Measurements from ENCODE around the gene WDR49.

Gene WDR49

DNA sequence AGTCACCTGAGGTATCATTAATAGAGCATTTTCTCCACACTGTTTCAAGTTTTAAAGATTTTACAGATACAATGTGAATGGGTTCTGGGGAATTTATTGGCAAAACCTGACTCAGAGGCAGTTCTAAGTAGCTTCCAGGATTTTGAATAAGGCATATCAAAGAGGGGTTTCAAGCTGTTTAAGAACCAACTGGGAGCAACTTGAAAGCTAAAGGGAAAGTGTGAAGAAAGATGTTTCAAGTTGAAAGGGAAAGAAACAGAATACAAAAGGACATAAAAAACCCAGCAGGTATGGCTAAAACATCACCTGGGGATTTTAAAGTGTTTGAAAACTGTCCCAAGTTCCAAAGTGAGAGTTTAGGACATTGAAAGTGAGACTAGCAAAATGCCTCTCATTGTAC is 162.1 kb downstream of the WDR49 start:
- in situ Hi-C loops (cut with MboI; ENCODE audit: low sequenced_read_pairs): no loop called here

DNA sequence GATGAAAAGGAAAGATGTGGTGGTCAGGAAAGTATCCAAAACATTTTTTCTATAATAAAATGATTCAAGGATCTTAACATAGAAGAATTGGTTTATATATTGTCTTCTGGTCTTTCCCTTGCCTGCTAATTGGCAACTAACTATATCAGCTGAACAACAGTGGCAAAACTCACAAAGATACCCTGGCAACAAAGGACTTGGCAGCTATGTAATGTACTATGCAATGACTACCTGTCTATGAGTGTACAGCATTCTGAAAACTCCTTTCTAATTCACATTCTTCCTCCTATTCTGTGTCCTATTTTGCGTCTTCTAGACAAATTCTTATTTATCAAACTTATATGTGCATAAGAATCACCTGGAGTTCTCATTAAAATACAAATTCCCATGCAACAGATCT is 164.2 kb downstream of the WDR49 start:
- in situ Hi-C loops (cut with MboI; ENCODE audit: low sequenced_read_pairs): no loop called here

DNA sequence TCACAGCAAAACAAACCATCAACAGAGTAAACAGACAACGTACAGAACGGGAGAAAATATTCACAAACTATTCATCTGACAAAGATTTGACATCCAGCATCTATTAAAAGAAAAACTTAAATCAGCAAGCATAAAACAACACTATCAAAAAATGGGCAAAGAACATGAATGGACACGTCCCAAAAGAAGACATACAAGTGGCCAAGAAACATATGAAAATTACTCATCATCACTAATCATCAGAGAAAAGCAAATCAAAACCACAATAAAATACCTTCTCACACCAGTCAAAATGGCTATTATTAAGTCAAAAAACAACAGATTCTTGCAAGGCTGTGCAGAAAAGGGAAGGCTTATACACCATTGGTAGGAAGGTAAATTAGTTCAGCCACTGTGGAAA is 166.2 kb downstream of the WDR49 start:
- in situ Hi-C loops (cut with MboI; ENCODE audit: low sequenced_read_pairs): no loop called here

DNA sequence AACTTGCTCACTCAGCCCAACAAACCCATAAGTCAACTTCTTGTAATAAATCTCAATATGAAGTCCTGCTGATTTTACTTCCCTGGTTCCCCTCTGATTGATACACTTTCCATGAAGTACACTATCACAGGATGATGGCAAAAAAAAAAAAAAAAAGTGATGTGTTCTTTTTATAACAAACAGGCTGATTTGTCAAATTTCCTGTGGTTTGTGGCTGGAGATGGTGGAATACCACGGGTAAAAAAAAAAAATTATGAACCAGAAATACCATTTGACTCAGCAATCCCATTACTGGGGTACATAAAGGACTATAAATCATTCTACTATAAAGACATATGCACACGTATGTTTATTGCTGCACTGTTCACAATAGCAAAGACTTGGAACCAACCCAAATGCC is 169.2 kb downstream of the WDR49 start:
- in situ Hi-C loops (cut with MboI; ENCODE audit: low sequenced_read_pairs): no loop called here

DNA sequence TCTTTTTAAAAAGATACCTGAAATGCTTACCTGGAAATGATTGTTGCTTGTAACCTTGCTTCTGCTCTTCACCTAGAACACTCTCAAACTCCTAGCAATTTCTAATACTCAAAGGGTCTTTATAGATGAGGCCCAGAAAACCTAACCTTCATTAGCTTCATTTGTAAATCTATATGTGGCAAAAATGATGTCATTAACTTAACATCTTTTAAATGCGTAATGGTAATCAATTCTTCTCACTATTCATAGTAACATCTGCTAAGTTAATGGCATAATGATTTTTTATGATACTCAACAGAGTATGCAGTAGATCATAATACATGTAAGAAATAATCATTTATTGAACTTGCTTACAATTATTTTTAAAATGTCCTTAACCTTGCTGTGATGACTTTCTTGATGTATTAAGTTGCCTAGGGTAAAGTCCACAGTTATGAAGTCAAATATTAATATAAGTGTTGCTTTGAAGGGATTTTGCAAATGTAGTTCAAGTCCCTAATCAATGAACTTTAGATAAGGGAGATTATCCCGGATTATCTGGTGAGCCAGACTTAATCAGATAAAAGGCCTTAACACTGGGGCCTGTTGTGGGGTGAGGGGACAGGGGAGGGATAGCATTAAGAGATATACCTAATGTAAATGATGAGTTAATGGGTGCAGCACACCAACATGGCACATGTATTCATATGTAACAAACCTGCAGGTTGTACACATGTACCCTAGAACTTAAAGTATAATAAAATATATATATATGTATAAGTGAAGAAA is 169.8 kb downstream of the WDR49 start:
- in situ Hi-C loops (cut with MboI; ENCODE audit: low sequenced_read_pairs): no loop called here

DNA sequence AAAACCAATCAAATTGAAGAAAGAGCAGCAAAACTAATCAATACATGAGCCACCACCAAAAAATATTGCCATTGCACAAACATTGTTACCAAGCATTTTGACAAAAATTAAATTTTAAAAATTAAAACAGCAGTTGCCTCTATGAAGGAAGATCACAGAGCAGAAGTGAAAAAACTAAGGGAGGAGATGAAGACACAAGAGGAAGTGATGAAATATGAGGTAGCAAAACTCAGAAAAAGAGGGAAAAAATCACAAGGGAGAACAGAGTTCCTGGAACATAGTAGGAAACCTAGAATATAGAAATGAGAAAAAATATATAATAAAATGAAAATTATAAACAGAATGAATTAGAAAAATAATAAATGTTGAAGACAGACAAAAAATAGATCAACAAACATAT is 172.6 kb downstream of the WDR49 start:
- in situ Hi-C loops (cut with MboI; ENCODE audit: low sequenced_read_pairs): no loop called here

DNA sequence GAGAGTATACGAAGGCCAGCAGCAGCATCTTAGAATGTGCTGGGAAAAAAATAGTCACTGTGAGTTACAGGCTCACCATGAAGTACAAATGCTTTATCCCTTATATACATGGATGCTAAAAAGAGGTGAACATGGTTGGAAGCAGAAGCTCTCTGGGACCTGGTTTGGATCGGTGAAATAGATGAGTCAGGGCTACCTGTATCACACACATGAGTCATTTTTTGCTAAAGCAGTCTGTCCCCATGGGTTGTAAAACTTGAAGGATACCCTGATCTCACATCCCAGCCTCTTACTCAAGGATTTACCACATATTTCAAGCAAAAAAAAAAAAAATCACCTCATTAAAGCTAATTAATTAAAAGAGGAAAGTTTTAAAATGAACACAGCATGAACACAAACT is 173.0 kb downstream of the WDR49 start:
- in situ Hi-C loops (cut with MboI; ENCODE audit: low sequenced_read_pairs): no loop called here

DNA sequence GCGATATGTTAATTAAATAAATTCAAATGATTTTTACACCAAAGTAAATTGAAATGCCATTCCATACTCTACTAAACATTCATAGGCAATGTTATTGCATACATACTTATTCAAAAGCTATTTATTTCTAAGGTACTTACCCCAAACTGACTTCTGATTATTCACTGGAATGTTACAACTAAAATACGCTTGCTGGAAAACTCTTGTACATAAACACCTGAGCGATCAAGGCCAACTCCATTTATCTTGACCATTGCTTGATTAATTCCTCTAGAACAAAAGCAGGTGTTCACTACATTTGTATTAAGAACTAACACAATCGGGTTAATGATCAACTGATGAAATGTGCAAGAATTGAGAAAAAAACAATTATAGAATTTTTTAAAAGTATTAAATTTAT is 179.9 kb downstream of the WDR49 start, which contains the start of gene SERPINI2:
SERPINI2 (minus strand) TSS at position 180 of the 400 bp plus-strand sequence. CDS start 2,208 bp downstream, outside the sequence.
- in situ Hi-C loops (cut with MboI; ENCODE audit: low sequenced_read_pairs): no loop called here

DNA sequence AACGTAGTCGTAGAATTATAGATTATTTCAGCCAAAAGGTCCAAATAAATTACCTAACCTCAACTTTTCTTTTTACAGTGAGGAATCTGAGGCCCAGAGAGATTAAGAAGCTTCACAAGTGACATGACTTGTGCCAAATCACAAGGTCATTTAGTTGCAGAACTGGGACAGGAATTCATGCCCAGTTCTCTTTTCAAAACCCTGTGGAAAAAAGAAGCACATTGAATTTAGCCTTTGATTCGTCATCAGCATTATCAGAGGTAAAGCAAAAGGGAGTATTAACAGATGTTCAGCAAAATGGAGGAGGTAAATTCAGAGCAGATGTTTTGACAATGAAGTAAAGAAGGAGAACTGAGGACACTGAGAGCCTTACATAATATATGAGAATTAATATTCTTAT is 184.4 kb downstream of the WDR49 start:
- in situ Hi-C loops (cut with MboI; ENCODE audit: low sequenced_read_pairs): no loop called here

DNA sequence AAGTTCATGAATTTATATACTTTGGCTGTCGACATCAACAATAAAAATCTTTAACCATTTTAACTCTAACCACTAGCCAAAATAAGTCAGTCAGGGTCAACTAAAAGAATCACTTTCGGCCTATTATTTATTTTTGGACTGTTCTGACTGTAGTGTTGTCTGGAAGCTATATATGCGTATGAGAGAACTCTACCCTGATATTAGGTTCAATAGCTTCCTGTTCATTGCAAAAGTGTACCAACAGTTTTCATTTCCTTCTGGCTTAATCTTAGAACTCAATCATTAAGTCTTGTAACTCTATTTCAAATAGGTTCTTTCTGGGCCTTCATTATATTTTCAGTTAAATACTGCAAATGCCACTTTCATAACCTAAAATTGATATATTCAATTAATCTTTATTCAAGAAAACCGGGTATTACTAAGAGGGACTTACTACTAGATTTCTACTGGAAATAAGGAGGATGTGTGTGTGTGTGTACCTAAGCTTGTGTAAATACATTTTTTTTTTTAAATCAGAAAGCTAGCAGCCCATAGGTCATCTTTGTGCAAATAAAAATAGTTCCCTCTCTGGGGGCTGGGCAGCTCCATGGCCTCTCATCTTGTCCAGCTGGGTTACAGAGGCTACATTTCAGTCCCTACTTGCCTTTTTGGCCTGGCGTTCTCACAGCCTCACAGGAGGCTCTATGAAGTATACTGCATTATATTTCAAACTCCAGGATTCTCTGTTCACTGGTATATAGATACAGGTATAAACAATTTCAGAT is 185.7 kb downstream of the WDR49 start:
- in situ Hi-C loops (cut with MboI; ENCODE audit: low sequenced_read_pairs): no loop called here

DNA sequence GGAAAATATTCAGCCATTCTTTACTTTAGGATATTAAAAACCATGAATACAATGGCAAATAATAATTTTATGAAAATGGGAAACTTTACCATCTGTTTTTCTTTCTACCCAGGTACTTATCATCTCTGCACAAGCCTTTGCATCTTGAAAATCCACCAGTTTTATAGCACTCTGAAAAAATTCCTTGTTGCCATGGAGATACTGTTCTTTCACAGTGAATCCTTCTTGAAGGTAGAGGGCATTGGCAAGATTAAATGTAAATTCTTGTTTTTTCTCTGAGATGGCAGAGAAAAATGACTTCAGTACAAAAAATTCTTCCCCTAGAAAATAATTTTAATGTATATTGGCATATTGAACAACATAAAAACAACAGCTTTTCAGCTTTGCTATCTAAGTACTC is 186.8 kb downstream of the WDR49 start:
- in situ Hi-C loops (cut with MboI; ENCODE audit: low sequenced_read_pairs): no loop called here

DNA sequence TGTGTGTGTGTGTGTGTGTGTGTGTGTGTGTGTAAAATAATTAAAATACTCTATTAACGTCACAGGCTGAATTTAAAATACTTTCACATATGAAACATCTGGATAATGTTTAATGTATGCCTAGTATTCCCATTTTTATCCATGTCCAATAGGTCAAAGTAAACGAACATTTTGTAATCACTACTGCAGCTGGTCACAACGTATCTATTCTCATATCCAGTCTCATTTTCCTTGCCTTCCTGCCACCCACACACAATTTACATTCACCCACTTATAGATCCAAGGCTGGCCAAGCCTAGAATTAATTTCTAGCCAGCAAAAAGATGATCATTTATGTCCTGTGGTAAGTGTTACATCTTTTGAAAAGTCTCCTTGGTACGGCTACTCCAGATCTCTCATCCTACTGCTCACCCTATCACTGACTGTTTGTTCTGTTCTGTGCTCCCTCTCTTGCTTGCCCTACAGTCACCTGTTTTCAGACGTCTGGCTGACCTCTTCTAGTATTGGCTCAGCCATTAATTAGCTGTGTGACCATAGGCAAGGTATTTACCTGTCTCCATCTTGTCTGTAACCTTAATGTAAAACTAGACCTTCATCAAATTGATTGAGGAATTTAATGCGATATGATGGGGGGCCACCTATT is 197.5 kb downstream of the WDR49 start:
- in situ Hi-C loops (cut with MboI; ENCODE audit: low sequenced_read_pairs): no loop called here

DNA sequence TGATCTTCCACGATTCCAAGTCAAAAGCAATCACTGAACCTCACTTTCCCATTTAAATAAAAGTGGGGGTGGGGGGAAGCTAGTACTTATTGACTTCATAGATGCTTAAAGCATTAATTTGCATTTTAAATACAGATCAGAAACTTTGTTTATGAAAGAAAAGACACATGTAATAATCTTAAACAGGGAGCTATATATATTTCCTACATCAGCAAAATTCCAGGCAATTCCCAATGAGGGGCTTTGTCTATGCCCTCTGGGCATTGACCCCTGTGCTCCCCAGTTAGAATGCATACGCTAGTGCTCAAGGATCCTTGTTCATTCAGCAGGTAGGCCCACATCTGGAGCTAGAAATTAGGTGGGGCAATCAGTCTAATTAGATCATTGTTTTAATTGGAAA is 199.9 kb downstream of the WDR49 start:
- in situ Hi-C loops (cut with MboI; ENCODE audit: low sequenced_read_pairs): no loop called here

DNA sequence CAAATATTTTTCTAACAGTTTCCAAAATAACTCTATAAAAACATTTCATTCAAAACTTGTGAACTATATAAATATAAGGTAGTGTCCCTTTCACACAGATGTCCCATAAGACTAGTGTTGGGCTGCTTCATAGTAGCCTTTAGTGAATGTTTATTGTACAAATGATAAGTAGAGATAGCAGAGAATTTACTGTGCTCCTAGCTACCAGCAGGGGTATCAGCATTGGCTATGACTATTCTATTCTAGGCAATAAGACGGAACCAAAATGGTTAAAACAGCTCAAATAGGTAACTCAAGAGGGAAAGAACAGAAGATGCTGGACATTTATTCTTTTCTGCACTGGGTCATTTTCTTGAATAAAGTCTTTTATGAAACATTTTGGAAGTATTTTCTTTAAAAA is 202.5 kb downstream of the WDR49 start:
- in situ Hi-C loops (cut with MboI; ENCODE audit: low sequenced_read_pairs): no loop called here

DNA sequence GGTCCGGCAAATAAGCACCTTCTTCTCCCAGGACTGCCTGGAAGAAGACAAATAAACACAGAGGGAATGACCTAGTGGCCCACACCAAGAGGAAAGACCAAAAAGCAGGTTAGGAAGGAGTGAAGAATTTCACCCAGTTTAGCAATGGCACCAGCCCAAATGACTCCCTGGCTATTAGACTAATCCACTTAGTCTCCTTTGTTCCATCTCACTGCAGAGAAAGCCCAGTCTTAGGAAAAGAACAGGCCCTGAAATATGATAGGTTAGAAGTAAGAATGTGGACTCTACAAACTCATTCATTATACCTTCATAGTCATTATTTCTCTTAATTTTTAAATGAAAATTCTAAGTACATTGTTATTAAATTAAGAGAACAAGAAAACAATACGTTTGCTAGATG is 203.1 kb downstream of the WDR49 start:
- in situ Hi-C loops (cut with MboI; ENCODE audit: low sequenced_read_pairs): no loop called here

DNA sequence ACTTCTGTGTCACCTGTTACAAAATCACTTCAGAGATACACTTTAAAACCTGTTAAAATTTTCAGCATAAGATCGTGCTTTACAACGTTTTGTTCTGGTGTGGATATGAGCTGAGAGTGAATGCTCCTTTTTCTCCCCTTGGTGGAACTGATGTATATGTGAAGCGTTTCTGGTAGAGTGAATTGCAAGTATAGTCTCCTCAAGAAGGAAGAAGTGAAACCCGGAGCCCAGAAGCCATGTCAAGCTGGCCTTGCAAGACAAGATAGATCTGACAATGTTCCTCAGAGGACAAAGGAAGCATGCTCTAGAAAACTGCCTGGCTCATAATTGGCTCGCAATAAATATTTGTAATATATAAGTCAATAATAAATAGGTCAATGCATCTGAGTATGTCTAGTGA is 203.5 kb downstream of the WDR49 start:
- in situ Hi-C loops (cut with MboI; ENCODE audit: low sequenced_read_pairs): no loop called here

DNA sequence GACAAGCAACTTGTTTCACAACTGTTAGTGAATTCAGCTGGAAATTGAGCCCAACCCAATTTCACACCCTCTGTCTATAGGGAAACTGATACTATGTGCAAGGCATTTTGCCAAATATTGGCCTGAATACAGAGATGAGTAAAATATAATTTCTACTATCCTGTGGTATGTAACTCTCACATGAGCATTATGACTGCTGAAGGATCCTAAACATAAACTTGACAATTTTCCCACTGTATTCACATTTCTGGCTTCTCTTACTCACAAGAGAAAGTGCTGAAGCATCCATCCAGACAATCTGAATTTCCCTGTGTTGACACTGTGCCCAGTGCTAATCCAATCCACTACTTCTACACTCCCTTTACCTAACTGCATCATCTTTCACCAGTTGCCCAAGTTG is 208.3 kb downstream of the WDR49 start:
- in situ Hi-C loops (cut with MboI; ENCODE audit: low sequenced_read_pairs): no loop called here

DNA sequence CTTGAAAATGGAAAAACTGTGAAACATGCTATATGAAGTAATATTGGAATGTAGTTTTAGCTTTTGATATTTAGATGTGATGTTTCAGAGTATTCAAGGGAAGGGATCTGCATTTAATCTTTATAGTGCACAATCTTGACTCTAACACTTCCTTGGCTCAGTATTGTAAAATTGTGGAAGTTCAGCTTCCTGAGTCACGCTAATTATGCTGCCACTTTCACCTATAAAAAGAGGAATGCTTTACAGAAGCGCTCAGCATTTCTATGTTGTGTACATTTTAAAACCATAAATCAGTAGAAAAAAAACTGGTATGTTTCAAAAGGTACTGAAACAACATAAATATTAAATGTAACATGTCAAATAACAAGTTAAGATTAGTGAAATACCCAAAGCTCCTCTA is 212.5 kb downstream of the WDR49 start:
- in situ Hi-C loops (cut with MboI; ENCODE audit: low sequenced_read_pairs): no loop called here

DNA sequence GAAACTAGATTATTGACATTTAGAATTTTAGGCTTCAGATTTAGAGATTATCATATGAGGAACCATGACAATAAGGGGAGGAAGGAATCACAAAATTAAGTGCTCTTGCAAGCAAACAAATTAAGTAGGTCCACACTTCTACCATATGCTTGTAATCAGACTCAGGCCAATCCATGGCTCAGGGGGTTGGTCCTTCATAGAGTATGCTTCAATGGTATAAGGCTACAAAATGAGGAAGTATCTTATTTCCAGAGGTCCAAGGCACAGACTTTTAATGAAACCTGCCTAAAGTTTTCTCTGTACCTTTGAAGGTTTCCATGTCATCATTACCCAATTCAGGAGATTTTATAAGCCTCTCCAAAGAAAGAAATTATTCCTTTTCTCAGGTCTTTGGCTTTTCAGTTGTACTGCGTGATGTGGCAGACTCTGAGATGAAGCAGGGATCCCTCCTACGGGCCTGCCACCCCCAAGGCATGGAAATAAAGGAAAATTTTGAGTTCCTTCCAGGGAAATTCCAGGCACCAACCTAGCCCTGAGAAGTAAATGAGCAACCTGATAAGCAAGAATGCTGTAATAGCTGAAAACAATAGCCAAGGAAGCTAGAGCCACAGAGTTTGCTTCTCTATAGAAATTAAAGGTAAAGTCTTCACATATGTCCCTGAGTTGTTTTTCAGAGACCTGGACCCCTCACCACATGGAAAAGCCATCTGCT is 216.2 kb downstream of the WDR49 start:
- in situ Hi-C loops (cut with MboI; ENCODE audit: low sequenced_read_pairs): no loop called here

All from HL-60/S4 treated with phorbol 12-myristate 13-acetate at 8.2 ng/mL for 4 days and 3 days (cell line).